Astrocyte of the cerebellum (primary cell): ENCODE data around the gene NDFIP2.

Experiments used
- DNase-seq: peaks from one replicate; pipeline ENCODE4 v3.0.0-alpha.2; 2011; ENCODE audit warnings: low read depth
- H3K4me3 ChIP-seq: 2 replicates; pipeline ENCODE4 v1.5.1; 2011; ENCODE audit warnings: mild to moderate bottlenecking, low read depth, low read length, moderate library complexity
- in situ Hi-C: cut with HindIII; loops from 2 replicates; pipeline ENCODE4 v1.10.0; 2017; ENCODE audit warnings: low sequenced_read_pairs
- TF ChIP-seq, protein P1 (sequence below): IDR thresholded peaks from 2 replicates; pipeline ENCODE4 v1.5.1; 2012; ENCODE audit warnings: low read length, low read depth, moderate library complexity, mild to moderate bottlenecking; ENCODE audit errors: missing control alignments

Gene NDFIP2

GRCh38 chr13:79456656-79457365, 24.1 kb upstream of the NDFIP2 start:
- in situ Hi-C loops = loop anchor here (5.0 kb wide), 1 partner anchor 45 kb away; no protein-coding TSS in a partner anchor
- TF ChIP-seq, protein P1, sequence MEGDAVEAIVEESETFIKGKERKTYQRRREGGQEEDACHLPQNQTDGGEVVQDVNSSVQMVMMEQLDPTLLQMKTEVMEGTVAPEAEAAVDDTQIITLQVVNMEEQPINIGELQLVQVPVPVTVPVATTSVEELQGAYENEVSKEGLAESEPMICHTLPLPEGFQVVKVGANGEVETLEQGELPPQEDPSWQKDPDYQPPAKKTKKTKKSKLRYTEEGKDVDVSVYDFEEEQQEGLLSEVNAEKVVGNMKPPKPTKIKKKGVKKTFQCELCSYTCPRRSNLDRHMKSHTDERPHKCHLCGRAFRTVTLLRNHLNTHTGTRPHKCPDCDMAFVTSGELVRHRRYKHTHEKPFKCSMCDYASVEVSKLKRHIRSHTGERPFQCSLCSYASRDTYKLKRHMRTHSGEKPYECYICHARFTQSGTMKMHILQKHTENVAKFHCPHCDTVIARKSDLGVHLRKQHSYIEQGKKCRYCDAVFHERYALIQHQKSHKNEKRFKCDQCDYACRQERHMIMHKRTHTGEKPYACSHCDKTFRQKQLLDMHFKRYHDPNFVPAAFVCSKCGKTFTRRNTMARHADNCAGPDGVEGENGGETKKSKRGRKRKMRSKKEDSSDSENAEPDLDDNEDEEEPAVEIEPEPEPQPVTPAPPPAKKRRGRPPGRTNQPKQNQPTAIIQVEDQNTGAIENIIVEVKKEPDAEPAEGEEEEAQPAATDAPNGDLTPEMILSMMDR = no peak
- DNase-seq = no peak
- H3K4me3 ChIP-seq = no peak overlapping the region

DNA sequence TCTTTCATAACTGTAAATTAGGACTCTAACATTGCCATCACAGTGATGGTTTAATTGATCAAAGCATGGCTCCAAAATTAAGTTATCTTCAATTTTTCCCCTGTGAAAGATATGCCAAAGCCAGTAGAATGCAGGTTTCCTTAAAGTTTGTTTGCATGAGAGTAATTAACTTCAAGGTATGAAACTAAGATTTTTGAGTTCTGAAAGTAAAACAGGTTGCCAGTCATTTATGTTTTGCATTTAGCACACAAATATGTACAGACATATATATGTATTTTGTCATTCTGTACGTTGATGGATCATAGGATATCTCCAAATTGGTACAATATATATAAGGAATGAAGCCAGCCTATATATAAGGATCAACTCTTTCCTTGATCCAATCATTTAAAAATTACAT, 23.6 kb upstream of the NDFIP2 start:
- TF ChIP-seq, protein P1 = no peak
- no peak for DNase-seq
- in situ Hi-C loops = loop anchor here (5.0 kb wide), 1 partner anchor 45 kb away; no protein-coding TSS in a partner anchor
- H3K4me3 ChIP-seq = no peak overlapping the region

GRCh38 chr13:79457948-79458347, 23.0 kb upstream of the NDFIP2 start:
- in situ Hi-C loops = loop anchor here (5.0 kb wide), 1 partner anchor 44 kb away; no protein-coding TSS in a partner anchor

GRCh38 chr13:79458436-79458835, 22.5 kb upstream of the NDFIP2 start:
- DNase-seq = no peak
- in situ Hi-C loops = loop anchor here (5.0 kb wide), 1 partner anchor 44 kb away; no protein-coding TSS in a partner anchor
- TF ChIP-seq, protein P1 = no peak
- H3K4me3 ChIP-seq = no peak overlapping the region

More at GRCh38 chr13:79457948-79458347, 23.0 kb upstream of the NDFIP2 start:
- H3K4me3 ChIP-seq = no peak overlapping the region
- DNase-seq = no peak
- TF ChIP-seq, protein P1 = no peak

- in situ Hi-C loops = loop anchor here (5.0 kb wide), 1 partner anchor 42 kb away; no protein-coding TSS in a partner anchor
- DNase-seq = no peak
These were observed 21.0 kb upstream of the NDFIP2 start for GRCh38 chr13:79459906-79460305.

DNA sequence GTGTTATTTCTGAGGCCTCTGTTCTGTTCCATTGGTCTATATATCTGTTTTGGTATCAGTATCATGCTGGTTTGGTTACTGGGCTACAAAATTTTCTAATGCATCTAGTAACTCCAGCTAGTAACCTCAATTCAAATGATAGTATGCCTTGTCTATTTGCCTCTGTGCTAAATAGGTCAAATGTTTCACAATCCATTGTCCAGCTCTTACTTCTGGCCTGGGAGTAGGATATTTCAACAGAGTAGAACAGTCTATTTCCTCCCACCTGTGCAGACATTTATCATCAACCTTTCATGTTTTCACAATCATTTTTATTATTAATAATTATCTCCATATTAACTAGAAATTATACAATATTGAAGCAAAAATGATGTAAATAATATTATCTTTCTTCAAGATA, 18.1 kb upstream of the NDFIP2 start:
- H3K4me3 ChIP-seq = no peak overlapping the region
- in situ Hi-C loops = no loop called here
- DNase-seq = no peak
- TF ChIP-seq, protein P1 = no peak

More at GRCh38 chr13:79459906-79460305, 21.0 kb upstream of the NDFIP2 start:
- H3K4me3 ChIP-seq = no peak overlapping the region
- TF ChIP-seq, protein P1 = no peak
